ENCODE results near the gene LINC00305.

Gene LINC00305

GRCh38 chr18:64037812-64038414 lies 111.0 kb downstream of the LINC00305 start:
- intact Hi-C loops (cut with DNase I) = no loop called here
- no peak for DNase-seq

DNA sequence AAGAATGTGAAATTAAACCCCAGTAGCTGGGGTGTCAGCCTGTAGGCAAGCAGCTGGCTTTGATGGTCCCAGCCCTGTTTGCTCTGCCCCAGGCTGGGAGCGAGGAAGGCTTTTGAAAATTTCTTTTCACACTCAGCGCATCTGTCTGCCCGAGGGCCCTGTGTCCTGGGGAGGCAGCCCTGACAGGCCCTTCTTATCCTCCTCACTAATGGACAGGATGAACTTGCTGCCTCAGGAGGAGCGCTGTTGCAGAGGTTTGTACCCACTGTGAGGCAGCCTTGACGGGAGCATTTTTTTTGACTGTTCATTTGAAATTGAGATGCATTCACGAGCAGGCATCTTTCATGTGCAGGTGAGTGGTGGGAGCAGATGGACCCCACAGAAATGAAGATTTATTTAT lies 116.6 kb downstream of the LINC00305 start:
- intact Hi-C loops (cut with DNase I) = no loop called here

DNA sequence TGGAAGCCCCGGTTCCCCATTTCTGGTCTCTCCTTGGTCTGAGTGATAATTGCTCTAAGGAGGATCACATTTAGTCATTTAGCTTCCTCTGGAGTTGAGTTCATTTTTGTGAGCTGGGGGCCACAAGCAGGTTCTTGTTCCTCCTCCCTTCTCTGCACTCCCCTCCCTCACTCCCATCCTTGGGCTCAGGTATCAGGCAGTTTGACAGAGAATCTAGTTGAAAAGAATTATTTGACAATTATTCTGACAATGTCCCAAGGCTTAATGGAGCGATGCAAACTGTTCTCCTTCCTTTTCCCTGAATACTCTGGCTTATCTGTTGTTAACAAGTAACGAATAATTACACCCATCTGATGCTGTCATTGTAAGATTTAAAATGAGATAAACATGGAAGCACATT lies 117.5 kb downstream of the LINC00305 start:
- intact Hi-C loops (cut with DNase I) = no loop called here
- DNase-seq = no peak

More for the DNA sequence above, 116.6 kb downstream of the LINC00305 start:
- no peak for DNase-seq
